NCI-H446 (cell line): ENCODE data around the gene RALGPS1.

Experiments used
- DNase-seq, 2 experiments: peaks; one replicate each; lab custom pipeline; 2025; lab: John Stamatoyannopoulos, UW

The RALGPS1 gene

DNA sequence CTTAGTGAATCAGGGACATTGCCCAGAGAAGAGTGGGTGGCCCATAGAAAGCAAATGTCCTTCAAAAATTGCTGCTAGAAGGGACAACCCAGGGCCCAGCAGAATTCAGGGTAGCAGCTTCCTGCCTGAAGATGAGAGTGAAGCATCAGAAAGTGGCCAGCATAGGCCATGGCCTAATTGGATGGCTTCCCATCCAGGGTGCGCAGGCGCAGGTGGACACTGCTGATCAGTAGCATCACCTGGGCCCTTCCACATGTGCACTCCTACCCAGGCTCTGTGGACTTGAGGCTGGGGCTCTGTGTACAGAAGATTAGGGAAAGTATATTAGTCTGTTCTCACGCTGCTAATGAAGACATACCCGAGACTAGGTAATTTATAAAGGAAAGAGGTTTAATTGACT, 291.4 kb downstream of the RALGPS1 start:
- DNase-seq, result no peak

DNA sequence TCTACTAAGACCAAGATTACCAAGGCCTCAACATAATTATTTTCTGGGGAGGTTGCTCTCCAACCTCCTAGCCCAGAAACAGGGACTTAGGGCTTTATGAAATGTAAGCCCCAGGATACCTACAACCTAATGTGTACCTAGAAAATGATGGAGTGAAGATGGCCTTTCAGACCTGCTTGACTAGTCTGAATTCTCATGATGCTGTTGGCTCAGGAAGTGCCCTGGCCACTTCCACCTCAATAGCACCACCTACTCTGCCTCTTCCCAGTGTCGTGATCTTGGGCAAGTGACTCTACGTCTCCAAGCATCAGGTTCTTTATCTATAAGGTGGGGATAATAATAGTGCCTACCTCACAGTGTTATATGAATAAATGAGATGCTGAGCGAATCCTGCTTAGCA, 292.1 kb downstream of the RALGPS1 start:
- DNase-seq, result no peak

DNA sequence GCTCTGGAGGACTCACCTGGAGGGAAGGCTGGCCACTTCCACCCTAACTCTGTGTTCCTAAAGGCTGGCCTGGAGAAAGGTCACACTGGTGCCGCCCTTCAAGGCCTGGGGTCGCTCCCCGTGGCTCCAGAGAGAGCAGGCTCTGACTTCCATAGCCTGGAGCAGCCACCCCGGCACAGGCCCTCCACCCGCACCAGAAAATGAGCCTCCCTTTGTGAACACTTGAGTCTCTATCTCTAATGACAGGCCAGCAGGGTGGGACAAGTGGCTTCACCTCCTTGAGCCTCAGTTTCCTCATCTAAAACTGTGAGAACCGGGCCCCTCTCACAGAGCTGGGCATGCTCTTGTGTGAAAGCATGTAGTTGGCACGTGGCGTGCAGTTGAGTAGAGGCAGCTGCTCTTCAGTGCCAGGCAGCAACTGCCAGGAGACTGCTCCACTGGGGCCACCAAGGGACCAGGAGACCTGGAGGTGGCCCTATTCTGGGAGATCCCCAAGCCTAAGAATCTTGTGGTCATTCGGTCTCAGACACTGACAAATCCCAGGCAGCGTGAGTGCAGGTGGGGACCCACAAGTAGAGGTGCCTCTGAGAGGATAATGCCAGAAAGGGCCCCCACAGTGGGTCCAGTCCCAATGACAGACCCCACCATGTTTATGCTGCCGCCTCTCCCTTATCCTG, 293.3 kb downstream of the RALGPS1 start:
- DNase-seq, result no peak

DNA sequence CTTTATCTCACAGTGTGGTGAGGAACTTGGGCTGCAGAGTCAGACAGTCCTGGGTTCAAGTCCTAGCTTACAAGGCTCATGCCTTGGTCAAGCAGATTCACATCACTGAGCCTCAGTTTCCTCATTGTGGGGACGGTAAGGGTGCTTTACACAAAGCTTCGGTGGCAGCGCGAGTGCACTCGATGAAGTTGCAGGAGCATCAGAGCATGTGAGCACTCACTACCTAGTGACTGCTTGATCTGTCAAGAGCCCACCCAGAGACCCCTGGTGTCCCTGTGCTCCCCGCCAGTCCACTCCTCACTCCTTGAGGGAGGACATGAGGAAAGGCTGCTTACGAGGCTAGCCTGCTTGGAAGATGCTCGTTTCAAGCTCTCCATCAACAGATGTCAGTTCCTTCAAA, 293.8 kb downstream of the RALGPS1 start:
- no peak for DNase-seq

DNA sequence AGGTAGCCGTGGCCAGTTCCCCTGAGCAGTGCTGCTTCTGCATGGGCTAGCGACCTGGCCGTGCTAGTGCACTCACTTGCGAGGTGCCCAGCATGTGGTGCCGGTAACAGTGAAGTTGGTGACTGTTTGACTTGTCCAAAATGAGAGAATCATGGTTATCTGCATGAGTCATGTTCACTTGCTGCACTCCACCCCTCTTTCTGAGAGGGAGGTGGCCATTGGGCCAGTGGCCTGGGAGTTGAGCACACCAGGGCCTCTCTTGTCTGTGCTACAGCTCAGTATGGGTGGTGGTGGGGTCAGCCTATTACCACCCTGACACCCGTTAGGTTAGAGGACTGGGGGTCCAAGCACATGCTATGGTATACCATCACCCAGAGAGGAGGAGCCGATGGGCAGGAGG, 294.6 kb downstream of the RALGPS1 start:
- no peak for DNase-seq

DNA sequence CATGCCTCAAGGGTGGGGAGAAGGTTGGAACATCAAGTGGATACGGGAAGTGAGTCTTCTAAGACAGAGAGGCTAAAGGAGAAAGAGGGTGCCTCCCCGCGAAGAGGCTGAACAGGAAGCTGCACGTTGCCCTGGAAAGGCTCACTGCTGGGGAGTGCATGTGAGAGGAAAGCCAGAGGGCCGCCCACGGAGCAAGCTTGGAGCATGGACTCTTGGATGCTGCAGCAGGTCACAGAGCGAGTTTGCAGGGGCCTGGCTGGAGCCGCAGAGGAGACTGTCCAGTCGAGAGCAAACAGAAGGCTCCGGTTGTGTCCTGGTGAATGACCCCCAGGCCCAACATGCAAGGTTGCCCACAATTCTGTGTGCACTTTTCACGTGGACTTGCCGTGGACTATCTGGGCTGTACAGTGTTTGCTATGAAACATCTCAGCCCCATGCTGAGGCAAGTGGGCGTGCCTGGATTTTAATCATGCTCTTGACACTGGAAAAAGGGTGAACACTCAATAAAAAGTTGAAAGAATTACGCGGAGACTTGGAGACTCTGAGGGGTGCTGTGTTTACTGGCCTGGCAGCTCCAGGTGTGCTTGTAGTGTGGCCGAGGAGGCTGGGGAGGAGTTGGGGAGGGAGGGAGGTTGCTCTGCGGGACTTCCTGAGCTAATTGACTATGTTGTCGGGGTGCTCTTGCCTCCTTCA, 295.5 kb downstream of the RALGPS1 start:
- DNase-seq, result no peak

DNA sequence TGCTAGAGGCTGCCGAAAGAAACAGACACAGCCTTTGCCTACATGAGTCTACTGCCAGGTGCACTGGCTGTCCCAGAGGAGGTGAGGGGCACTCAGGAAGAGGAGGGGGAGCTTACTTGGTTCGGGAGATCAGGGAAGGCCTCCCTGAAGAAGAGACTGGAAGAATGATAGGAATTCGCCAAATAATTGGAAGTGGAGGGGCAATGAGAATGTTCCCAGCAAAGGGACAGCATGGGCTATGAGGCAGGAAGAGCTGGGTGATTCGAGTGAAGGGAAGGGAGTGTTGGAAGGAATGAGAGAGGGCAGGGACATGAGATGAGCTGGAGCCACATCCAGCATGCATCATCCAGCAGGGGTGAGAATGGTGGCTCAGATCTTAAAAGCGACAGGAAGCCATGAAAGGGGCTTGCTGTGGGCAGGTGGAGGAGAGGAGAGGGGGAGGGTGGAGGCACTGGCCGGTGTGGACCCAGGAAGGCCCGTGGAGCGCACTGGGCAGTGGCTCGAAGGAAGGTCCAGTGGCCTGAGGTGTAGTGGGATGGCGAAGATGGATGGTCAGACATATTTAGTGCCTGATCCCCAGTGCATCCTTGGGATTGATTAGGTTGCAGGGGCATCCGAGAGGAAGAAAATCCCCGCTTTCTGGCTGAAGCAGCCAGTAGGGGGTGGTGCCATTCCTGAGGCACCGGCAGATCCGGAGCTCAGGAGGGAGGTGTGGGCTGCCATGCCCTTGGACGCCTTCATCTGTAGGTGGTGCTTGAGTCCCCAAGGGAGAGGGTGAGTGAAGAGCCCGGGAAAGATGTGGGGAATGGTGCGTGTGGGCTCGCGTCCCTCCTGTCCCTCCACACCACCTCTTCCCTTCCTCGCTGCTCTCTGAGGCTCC, 296.5 kb downstream of the RALGPS1 start:
- DNase-seq, result no peak

DNA sequence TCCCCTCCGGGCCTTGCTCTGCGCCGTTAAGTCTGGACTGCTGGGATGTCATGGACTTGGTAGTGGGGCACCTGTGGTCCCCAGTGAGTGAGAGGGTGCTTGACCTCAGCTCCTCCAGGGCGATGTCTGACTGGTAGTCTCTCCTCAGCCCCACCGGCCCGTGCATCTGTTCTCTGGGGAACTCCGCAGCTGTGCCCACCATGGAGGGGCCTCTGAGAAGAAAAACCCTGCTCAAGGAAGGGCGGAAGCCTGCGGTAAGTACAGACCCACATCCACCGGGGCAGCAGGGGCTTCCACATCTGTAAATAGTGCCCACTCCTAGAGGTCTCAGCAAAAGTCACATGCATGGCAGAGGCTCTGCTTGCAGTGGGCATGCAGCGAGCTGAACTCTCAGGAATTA, 297.4 kb downstream of the RALGPS1 start:
- DNase-seq, result no peak

DNA sequence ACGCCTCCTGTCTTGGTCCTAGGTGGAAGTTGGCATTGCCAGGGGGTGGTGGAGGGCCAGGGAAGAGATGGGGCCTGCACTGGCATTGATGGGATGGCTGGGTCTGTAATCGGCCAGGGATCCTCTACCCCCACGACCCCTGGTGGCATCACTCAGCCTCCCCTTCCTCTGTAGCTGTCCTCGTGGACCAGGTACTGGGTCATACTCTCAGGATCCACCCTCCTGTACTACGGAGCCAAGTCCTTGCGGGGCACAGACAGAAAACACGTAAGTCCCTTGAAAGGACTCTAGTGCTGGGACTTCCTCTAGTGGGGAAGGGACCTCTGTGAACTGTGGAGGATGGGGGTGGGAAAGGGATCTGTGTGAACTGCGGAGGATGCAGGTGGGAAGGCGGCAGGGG, 297.9 kb downstream of the RALGPS1 start:
- no peak for DNase-seq

DNA sequence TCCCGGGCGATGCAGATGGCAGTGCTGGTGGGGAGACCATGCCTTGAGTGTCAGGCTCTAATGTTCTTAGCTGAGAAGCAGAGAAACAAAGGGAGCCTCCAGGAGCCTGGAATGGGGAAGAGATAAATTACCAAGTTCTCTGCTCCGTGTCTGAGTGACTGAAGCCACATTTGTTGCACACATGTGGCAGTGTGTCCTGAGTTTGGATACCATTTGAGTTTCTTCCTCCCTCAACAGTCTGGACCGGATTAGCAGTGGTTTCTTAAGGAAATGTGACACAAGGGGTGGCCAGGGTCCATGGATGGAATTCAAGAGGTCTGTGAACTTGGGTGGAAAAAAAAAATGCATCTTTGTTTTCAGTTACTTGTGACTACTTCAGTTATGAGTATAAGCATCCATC, 299.3 kb downstream of the RALGPS1 start:
- DNase-seq, result no peak

DNA sequence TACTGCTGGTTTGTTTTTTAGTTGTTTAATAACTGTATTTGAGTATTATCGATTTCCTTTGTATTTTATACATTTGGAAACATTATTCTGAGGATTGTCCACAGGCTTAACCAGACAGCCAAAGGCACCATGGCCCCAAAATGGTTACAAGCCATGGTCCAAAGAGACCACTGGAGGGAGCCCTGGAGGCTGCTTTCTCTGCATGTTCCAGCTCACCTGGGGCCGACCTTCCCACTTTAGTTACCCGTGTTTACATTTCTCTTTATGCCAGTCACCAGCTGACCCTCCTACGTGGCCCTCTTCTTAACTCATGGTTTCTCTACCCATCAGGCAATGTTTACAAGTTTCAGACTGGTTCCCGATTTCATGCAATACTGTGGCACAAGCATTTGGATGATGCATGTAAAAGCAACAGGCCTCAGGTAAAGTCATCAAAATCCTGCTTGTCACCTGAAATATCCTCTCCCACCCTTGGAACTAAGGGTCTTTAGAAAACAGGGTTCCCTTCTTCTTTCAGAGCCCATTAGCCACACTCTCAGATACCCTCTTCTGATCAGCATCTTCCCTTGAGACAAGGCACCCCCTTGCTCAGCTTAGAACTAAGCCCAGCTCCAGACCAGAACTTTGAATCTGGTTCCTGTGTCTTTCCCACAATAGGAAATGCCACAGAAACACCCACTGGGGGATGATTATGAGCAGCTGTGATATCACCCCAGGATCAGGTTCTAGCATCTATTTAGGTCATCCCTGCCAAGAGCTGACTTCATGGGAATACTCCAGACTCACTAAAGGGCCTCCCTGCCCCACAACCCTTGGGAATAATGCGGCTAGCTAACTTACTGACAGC, 300.1 kb downstream of the RALGPS1 start:
- DNase-seq, result peak in 1 of 2 experiments; percentile 27

DNA sequence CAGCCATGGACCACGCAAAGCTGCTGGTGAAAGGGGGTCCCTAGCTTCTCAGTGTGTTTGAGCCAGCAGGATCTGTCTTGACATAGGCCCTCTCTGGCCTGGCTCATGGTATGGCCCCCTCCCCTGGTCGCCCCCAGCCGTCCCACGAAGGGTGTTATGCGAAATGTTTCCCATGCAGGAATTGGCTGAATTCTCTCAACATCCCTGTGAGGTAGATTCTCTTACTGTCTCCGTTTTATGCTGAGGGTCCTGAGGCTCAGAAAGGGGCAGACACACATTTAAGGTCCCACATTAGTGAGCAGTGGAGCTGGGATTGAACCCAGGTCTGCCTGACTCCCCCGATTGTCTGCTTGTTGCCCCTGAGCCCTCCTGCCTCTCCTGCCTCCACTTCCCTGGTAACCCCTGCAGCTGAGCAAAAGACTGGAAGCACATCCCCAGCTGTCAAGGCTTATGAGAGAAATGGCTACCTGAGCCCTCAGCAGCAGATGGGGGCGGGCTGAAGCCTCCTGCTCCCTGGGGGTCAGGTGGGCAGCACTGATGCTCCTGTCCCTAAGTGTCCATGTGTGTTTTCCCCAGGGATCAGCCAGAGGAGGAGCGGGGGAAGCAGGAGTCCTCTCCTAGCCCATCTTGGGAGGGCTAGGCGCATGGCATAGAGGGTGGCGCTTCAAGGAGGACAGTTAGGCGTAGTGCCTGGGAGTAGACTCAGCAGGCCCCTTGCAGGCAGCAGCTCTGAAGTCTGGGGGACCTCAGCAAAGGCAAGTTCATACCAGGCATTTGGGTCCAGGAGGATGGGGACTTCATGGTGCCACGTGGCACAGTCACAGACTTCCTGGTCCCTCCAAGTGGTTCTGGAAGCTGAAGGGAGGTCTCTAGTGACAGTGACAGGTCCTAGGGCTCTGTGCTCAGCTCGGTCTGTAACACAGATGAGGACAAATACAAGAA, 301.0 kb downstream of the RALGPS1 start:
- no peak for DNase-seq

DNA sequence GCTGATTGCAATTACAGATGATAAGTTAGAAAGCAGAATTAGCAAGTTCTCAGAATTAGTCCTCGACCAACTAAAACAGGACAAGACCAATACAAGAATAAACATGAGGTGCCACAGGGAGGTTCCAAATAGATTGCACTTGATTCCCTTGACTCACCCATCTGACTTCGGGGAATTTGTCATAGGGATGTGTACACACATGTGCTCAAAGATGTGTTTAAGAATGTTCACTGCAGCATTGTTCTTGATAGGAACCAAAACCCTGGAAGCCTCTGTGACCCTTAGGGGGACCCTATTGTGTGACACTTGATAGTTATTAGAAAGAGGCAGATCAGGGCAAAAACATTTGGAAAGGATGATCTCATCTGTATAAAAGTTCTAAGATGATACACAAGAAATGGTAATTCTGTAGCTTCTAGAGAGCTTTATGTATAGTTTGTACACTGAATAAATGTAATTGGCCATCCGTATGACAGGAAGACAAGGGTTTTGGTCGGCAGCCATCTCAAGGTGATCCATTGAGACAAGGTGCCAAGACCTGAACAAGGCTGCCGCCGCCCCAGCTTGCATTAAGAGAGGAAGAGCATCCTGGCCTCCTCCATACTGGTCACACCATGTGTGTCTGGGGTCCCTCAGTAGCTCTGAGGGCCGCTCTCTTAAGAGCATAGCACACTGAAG, 301.8 kb downstream of the RALGPS1 start:
- DNase-seq, result no peak

DNA sequence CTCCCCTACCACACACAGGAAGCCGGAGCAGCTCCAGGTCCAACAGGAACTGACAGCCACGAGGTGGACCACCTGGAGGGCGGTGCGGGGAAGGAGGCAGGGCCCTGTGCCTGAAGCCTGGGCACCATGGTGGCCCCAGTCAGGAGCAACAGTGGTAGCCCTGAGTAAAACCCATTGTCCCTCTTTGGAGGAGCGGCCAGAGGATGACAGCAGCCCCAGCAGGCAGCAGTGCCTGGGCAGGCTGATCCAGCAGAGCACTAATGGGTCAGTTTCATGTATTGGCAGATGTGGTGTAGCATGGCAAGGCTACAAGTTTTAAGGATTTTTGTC, 302.3 kb downstream of the RALGPS1 start:
- DNase-seq, result no peak

DNA sequence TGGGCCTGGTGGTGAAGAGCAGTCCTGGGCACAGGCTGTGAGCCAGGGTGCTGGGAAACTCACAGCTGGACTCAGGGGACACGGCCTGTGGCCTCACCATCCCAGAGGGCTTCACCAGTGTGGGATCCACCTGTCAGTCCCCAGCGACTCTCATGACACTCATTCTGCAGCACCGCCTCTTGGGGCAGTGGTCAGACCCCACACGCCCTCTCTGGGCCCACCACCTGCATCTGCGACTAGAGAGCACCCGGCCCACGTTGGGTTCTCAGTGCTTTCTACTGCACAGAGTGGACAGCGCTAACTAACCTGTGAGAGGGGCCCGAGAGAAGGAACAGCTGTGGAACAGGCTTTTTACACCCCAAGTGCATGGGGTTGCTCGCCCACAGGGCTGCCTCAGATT, 304.2 kb downstream of the RALGPS1 start:
- DNase-seq, result no peak

DNA sequence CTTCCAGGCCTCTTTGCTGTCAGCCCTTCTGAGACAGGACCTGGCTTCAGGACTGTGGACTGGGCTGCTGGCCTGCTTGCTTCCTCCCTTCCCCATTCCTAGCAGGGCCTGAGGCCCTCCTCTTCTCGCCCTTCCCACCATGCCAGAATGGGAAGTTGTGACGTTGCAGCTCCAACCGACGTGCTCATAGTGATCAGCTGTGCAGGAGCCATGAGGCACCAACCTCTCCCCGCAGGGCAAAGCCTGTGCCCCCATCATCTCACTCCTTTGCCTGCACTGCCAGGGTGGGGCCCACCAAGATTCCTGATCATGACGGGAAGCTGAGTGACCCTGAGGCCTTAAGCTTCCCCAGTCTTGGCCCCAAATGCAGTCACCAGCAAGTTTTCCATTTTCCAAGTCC, 304.9 kb downstream of the RALGPS1 start:
- no peak for DNase-seq

DNA sequence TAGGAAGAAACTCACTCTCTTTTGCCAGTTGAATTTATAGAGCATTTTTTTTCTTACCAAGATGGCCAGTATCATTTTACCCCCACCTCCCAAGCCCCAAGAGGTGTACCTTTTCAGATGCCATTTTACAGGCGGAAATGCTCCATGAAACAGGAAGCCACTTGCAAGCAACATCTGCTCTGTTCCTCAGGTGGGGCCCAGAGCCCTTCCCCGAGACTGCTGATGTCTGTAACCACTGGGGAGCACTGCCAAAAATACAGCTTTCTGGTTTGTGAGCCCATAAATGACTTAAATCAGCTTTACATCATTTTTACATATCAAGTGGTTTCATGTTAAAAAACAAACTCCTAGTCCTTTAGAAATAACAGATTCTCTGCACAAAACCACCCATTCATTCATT, 307.1 kb downstream of the RALGPS1 start:
- DNase-seq, result no peak

DNA sequence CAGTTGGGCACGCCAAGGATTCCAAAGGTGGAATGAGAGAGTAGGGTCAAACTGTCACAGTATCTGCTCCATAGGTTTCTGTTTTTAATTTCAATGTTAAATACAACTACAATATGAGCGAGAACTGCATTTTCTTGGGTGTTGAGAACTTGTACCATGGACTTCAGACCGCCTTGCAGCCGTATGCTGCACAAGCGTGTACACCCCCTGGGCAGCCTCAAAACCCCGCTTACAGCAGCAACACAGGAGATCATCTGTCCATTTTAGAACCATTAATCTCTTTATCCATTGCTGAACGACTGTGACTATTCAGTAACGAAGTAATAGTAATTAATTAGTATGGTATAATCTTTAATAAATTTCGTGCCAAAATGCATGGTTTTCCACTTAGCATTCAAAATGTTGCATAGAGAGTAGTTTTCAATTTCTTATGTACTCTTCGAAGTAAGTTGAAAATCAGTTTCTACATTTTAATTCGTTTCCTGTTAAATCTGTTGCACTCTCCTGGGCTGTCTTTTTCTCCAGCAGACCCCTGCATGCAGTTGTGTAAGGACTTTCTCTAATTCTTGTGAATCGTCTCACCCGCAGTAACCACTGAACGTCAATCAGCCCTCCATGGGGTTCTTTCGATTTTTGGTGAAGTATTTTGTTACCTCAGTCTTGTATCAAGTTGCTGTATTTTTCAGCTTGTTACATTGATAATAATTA, 308.0 kb downstream of the RALGPS1 start:
- no peak for DNase-seq

DNA sequence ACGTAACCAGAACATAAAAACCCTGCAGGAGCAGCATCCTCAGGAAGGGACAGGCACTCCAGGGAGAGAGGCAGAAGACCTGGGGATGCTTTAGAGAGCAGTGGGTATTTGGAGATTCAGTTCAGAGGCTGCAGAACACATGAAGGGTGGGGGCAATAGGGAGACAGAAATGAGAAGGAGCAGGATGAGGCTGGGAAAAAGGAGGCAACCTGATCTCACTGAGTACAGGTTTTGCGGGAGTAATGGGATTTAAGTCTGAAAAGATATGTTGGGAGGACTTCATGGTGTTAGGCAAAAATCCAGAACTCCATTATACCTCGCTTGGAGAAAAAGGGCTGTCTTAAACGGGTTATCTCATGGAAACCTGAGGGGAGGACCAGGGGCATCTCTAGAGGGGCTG, 308.7 kb downstream of the RALGPS1 start:
- DNase-seq, result no peak

DNA sequence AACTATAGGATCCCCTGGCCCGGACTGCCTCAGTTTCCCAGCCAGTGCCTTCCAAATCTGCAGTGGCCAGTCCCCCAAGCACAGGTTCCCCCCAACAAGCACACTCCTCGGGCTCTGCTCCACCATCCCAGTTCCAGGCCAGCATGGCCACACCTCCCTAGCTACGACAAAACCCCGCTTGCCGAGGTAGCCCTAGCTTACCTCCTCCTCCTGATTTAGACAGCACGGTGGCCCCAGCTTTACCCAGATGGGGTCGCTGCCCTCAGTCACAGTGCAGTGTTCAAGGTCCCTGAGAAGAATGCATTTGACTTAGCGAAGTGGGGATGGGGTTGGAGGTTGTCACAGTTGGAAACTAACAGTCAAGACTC, 309.2 kb downstream of the RALGPS1 start:
- no peak for DNase-seq
